ENCODE results near the gene RANBP17.
"Not testable (repeated sequence)": the region's sequence is repeated elsewhere in the genome, so short reads cannot be mapped to it uniquely, and the experiment has no call there.

RANBP17 gene

GRCh38 chr5:170867825-170868224 lies 6.0 kb downstream of the RANBP17 start:
- DNase-seq (ENCODE audit: low read depth) = no peak

- not testable (repeated sequence) for DNase-seq (ENCODE audit: low read depth)
These were observed 8.6 kb downstream of the RANBP17 start for GRCh38 chr5:170870390-170870789.

- DNase-seq (ENCODE audit: low read depth) = no peak
These were observed 12.2 kb downstream of the RANBP17 start for GRCh38 chr5:170874017-170874416.

- DNase-seq (ENCODE audit: low read depth) = no peak
These were observed 14.0 kb downstream of the RANBP17 start for GRCh38 chr5:170875811-170876210.

GRCh38 chr5:170880084-170880483 lies 18.3 kb downstream of the RANBP17 start:
- no peak for DNase-seq (ENCODE audit: low read depth)

GRCh38 chr5:170882345-170882744 lies 20.5 kb downstream of the RANBP17 start:
- DNase-seq (ENCODE audit: low read depth) = no peak

- DNase-seq (ENCODE audit: low read depth) = no peak
These were observed 23.4 kb downstream of the RANBP17 start for GRCh38 chr5:170885256-170885655.

- no peak for DNase-seq (ENCODE audit: low read depth)
These were observed 24.0 kb downstream of the RANBP17 start for GRCh38 chr5:170885809-170886208.

- no peak for DNase-seq (ENCODE audit: low read depth)
These were observed 24.5 kb downstream of the RANBP17 start for GRCh38 chr5:170886210-170886894.

GRCh38 chr5:170892196-170892595 lies 30.4 kb downstream of the RANBP17 start:
- DNase-seq (ENCODE audit: low read depth) = no peak

- DNase-seq (ENCODE audit: low read depth) = no peak
These were observed 32.8 kb downstream of the RANBP17 start for GRCh38 chr5:170894665-170895064.

- no peak for DNase-seq (ENCODE audit: low read depth)
These were observed 35.0 kb downstream of the RANBP17 start for GRCh38 chr5:170896779-170897178.

GRCh38 chr5:170903075-170903474 lies 41.3 kb downstream of the RANBP17 start:
- no peak for DNase-seq (ENCODE audit: low read depth)

- DNase-seq (ENCODE audit: low read depth) = no peak
These were observed 45.9 kb downstream of the RANBP17 start for GRCh38 chr5:170907758-170908157.

- DNase-seq (ENCODE audit: low read depth) = no peak
These were observed 51.8 kb downstream of the RANBP17 start for GRCh38 chr5:170913573-170913972.

GRCh38 chr5:170917113-170917512 lies 55.3 kb downstream of the RANBP17 start:
- no peak for DNase-seq (ENCODE audit: low read depth)

GRCh38 chr5:170920196-170920595 lies 58.4 kb downstream of the RANBP17 start:
- no peak for DNase-seq (ENCODE audit: low read depth)

GRCh38 chr5:170922331-170922730 lies 60.5 kb downstream of the RANBP17 start:
- DNase-seq (ENCODE audit: low read depth) = not testable (repeated sequence)

- DNase-seq (ENCODE audit: low read depth) = no peak
These were observed 62.2 kb downstream of the RANBP17 start for GRCh38 chr5:170923910-170924620.

GRCh38 chr5:170935534-170936218 lies 73.9 kb downstream of the RANBP17 start:
- not testable (repeated sequence) for DNase-seq (ENCODE audit: low read depth)

- no peak for DNase-seq (ENCODE audit: low read depth)
These were observed 75.3 kb downstream of the RANBP17 start for GRCh38 chr5:170937072-170937471.

GRCh38 chr5:170937914-170938313 lies 76.1 kb downstream of the RANBP17 start:
- no peak for DNase-seq (ENCODE audit: low read depth)

- no peak for DNase-seq (ENCODE audit: low read depth)
These were observed 77.4 kb downstream of the RANBP17 start for GRCh38 chr5:170939178-170939577.

Data from stimulated activated CD8-positive, alpha-beta memory T cell treated with anti-CD3 and anti-CD28 coated beads, Interleukin-7, amount 100 ng/mL, for 24 hours (primary cell).